ENCODE measurements around the gene CEP95.

The CEP95 gene

GRCh38 chr17:64505340-64506200 lies 1.2 kb upstream of the CEP95 start:
- H3K4me3 ChIP-seq (ENCODE audit: control insufficient read depth, low read depth, low read length) = peak overlapping the region; percentile 100
- DNase-seq (ENCODE audit: low read depth) = peak; percentile 82
- TF ChIP-seq CTCF (conservative IDR thresholded peaks at IDR 0.05; ENCODE audit: control insufficient read depth, insufficient read depth, low read depth, low read length) = no peak

GRCh38 chr17:64506201-64506575 lies 589 bp upstream of the CEP95 start, which contains the start of gene DDX5:
Gene DDX5 (minus strand): TSS chr17:64506289. CDS start chr17:64506119, 170 bp downstream.
- DNase-seq (ENCODE audit: low read depth) = peak; percentile 95
- peak within 1 kb of the TSS; percentile 100 for H3K4me3 ChIP-seq (ENCODE audit: control insufficient read depth, low read depth, low read length)
- no peak for TF ChIP-seq CTCF (conservative IDR thresholded peaks at IDR 0.05; ENCODE audit: control insufficient read depth, insufficient read depth, low read depth, low read length)

GRCh38 chr17:64507413-64507782 lies 621 bp downstream of the CEP95 start:
- peak; percentile 75 for DNase-seq (ENCODE audit: low read depth)
- H3K4me3 ChIP-seq (ENCODE audit: control insufficient read depth, low read depth, low read length) = peak overlapping the region; percentile 100
- peak; percentile 55 for TF ChIP-seq CTCF (conservative IDR thresholded peaks at IDR 0.05; ENCODE audit: control insufficient read depth, insufficient read depth, low read depth, low read length)

- TF ChIP-seq CTCF (conservative IDR thresholded peaks at IDR 0.05; ENCODE audit: control insufficient read depth, insufficient read depth, low read depth, low read length) = no peak
- no peak for DNase-seq (ENCODE audit: low read depth)
- H3K4me3 ChIP-seq (ENCODE audit: control insufficient read depth, low read depth, low read length) = peak overlapping the region; percentile 100
Measured at GRCh38 chr17:64508683-64509082, 1.9 kb downstream of the CEP95 start.

GRCh38 chr17:64509179-64509578 lies 2.4 kb downstream of the CEP95 start:
- no peak overlapping the region for H3K4me3 ChIP-seq (ENCODE audit: control insufficient read depth, low read depth, low read length)
- TF ChIP-seq CTCF (conservative IDR thresholded peaks at IDR 0.05; ENCODE audit: control insufficient read depth, insufficient read depth, low read depth, low read length) = no peak
- DNase-seq (ENCODE audit: low read depth) = no peak

- no peak overlapping the region for H3K4me3 ChIP-seq (ENCODE audit: control insufficient read depth, low read depth, low read length)
- DNase-seq (ENCODE audit: low read depth) = peak; percentile 48
- TF ChIP-seq CTCF (conservative IDR thresholded peaks at IDR 0.05; ENCODE audit: control insufficient read depth, insufficient read depth, low read depth, low read length) = no peak
Measured at GRCh38 chr17:64515419-64515818, 8.6 kb downstream of the CEP95 start.
